Activated effector memory CD4-positive, alpha-beta T cell treated with anti-CD3 and anti-CD28 coated beads, Interleukin-2, amount 50 U/mL, for 16 hours (primary cell): Measurements from ENCODE around the gene MGLL.

Experiments
- DNase-seq: peaks from one replicate; pipeline ENCODE4 v3.0.0-alpha.2; 2020

Gene MGLL

GRCh38 chr3:127809211-127809610 lies 13.1 kb downstream of the MGLL start:
- no peak for DNase-seq

- no peak for DNase-seq
Measured at GRCh38 chr3:127808197-127808596, 14.1 kb downstream of the MGLL start.

GRCh38 chr3:127805026-127805753 lies 17.1 kb downstream of the MGLL start:
- DNase-seq = peak; percentile 53

- peak; percentile 51 for DNase-seq
Measured at GRCh38 chr3:127804141-127804540, 18.2 kb downstream of the MGLL start.

GRCh38 chr3:127803619-127804018 lies 18.7 kb downstream of the MGLL start:
- peak; percentile 33 for DNase-seq

- no peak for DNase-seq
Measured at GRCh38 chr3:127802606-127803005, 19.7 kb downstream of the MGLL start.

- DNase-seq = peak; percentile 38
Measured at GRCh38 chr3:127801731-127802313, 20.5 kb downstream of the MGLL start.

GRCh38 chr3:127800508-127800907 lies 21.8 kb downstream of the MGLL start:
- DNase-seq = peak; percentile 58

GRCh38 chr3:127799476-127800222 lies 22.7 kb downstream of the MGLL start:
- no peak for DNase-seq

- DNase-seq = no peak
Measured at GRCh38 chr3:127798716-127799115, 23.6 kb downstream of the MGLL start.

- peak; percentile 49 for DNase-seq
Measured at GRCh38 chr3:127796831-127797150, 25.5 kb downstream of the MGLL start.

- DNase-seq = no peak
Measured at GRCh38 chr3:127796045-127796830, 26.1 kb downstream of the MGLL start.

GRCh38 chr3:127794972-127795371 lies 27.3 kb downstream of the MGLL start:
- no peak for DNase-seq

- no peak for DNase-seq
Measured at GRCh38 chr3:127794402-127794801, 27.9 kb downstream of the MGLL start.

- peak; percentile 2 for DNase-seq
Measured at GRCh38 chr3:127792541-127793292, 29.6 kb downstream of the MGLL start.

GRCh38 chr3:127791221-127791913 lies 30.9 kb downstream of the MGLL start:
- peak; percentile 34 for DNase-seq

GRCh38 chr3:127790882-127791183 lies 31.5 kb downstream of the MGLL start:
- DNase-seq = peak; percentile 46

- peak; percentile 22 for DNase-seq
Measured at GRCh38 chr3:127789990-127790881, 32.1 kb downstream of the MGLL start.

- DNase-seq = peak; percentile 31
Measured at GRCh38 chr3:127789051-127789450, 33.3 kb downstream of the MGLL start.

GRCh38 chr3:127788451-127788909 lies 33.8 kb downstream of the MGLL start:
- peak; percentile 28 for DNase-seq
